OCI-LY1 (cell line): ENCODE results near the gene SLC18B1.

ENCODE experiments used
- CTCF ChIP-seq: fragments of 200-600 bp; sonication (generic), shearing (Covaris generic); IDR thresholded peaks from 2 replicates; pipeline ENCODE4 v1.5.1; 2017; ENCODE audit warnings: mild to moderate bottlenecking, antibody characterized with exemption, low read length, moderate library complexity, mixed read lengths
- EZH2 ChIP-seq: fragments of 200-600 bp; sonication (generic), shearing (Covaris generic); IDR thresholded peaks from 2 replicates; pipeline ENCODE4 v1.8.0; 2017; ENCODE audit warnings: borderline replicate concordance, mixed run types, mild to moderate bottlenecking, antibody characterized with exemption, low read length, moderate library complexity, mixed read lengths

GRCh38 chr6:132741281-132741680, 57.2 kb downstream of the SLC18B1 start:
- TF ChIP-seq CTCF (no peak), EZH2 (no peak)
